HFFc6 (cell line): ENCODE results near the gene CPVL. TPM values are rescaled to one million over a fixed set of nuclear protein-coding genes. Genes with fewer than 3 reads are reported as not detected.

ENCODE experiments used
- DNase-seq: peaks from one replicate; pipeline ENCODE4 v3.0.0-alpha.2; 2018
- H3K27ac Mint-ChIP-seq: 2 replicates; pipeline ENCODE4 v1.8.0; 2020; ENCODE audit warnings: mild to moderate bottlenecking, mixed read lengths
- H3K27me3 Mint-ChIP-seq: 2 replicates; pipeline ENCODE4 v1.8.0; 2021; ENCODE audit warnings: mild to moderate bottlenecking, moderate library complexity, mixed read lengths; ENCODE audit not compliant: insufficient read depth
- H3K36me3 Mint-ChIP-seq: 2 replicates; pipeline ENCODE4 v1.8.0; 2021; ENCODE audit warnings: low read depth, mixed read lengths
- H3K4me1 Mint-ChIP-seq: 2 replicates; pipeline ENCODE4 v1.8.0; 2020; ENCODE audit warnings: low read depth, mixed read lengths
- H3K4me3 Mint-ChIP-seq: 2 replicates; pipeline ENCODE4 v1.8.0; 2020; ENCODE audit warnings: mild to moderate bottlenecking, moderate library complexity, mixed read lengths
- H3K9me3 Mint-ChIP-seq: 2 replicates; pipeline ENCODE4 v1.8.0; 2020; ENCODE audit warnings: mild to moderate bottlenecking, mixed read lengths
- total RNA-seq, 6 experiments: library from RNA; stranded (reverse); fragmentation: NEBNext Ultra II Directional; extraction: Animal tissue kit (Norgen Biotek cat#: 25700); gene quantifications; 2 replicates in 1 of 6; 3 replicates in 5 of 6; pipeline ENCODE4 v1.2.3, GENCODE V29; 2021
- TF ChIP-seq, protein P1 (sequence below): fragments of 200-600 bp; sonication (generic); IDR thresholded peaks from 2 replicates; pipeline ENCODE4 v1.5.0; 2021; ENCODE audit warnings: antibody characterized with exemption, mild to moderate bottlenecking

CPVL gene
- total RNA-seq, 6 experiments from 2014 or later = not detected

- Mint-ChIP-seq H3K4me3 (no peak overlapping the region), H3K4me1 (no peaks in the 10 kb centered on the region), H3K9me3 (no peaks in the 10 kb centered on the region), H3K36me3 (no peaks in the 10 kb centered on the region), H3K27ac (no peak overlapping the region), H3K27me3 (no peaks in the 10 kb centered on the region)
- TF ChIP-seq, protein P1, sequence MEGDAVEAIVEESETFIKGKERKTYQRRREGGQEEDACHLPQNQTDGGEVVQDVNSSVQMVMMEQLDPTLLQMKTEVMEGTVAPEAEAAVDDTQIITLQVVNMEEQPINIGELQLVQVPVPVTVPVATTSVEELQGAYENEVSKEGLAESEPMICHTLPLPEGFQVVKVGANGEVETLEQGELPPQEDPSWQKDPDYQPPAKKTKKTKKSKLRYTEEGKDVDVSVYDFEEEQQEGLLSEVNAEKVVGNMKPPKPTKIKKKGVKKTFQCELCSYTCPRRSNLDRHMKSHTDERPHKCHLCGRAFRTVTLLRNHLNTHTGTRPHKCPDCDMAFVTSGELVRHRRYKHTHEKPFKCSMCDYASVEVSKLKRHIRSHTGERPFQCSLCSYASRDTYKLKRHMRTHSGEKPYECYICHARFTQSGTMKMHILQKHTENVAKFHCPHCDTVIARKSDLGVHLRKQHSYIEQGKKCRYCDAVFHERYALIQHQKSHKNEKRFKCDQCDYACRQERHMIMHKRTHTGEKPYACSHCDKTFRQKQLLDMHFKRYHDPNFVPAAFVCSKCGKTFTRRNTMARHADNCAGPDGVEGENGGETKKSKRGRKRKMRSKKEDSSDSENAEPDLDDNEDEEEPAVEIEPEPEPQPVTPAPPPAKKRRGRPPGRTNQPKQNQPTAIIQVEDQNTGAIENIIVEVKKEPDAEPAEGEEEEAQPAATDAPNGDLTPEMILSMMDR = no peak
- DNase-seq = no peak
Observed at GRCh38 chr7:29053105-29053872, 93.0 kb downstream of the CPVL start.

DNA sequence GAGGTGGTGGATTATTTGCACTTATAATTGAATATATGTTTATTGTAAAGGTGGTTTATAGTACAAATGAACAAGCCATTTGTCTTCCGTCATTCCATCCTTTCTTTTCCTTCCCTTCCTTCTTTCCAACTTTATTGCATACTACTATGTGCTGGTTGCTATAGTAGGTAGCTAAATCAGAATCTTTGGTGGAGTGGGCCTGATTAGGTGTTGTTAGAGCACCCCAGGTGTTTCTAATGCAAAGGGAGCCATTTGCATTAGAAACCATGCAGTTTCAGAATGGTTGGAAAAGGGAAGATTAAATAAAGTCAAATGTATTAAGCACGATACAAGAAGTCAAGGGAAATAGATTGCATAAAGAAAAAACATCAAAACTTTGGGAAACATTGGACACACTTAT lies 99.4 kb downstream of the CPVL start:
- no peaks in the 10 kb centered on the region for H3K9me3 Mint-ChIP-seq

GRCh38 chr7:29045258-29046086 lies 100.9 kb downstream of the CPVL start:
- Mint-ChIP-seq H3K27me3 (peaks cover 3% of the 10 kb centered on the region; the same call in 1 of the 2 replicates), H3K27ac (no peak overlapping the region), H3K4me1 (no peaks in the 10 kb centered on the region)

More for the DNA sequence above, 99.4 kb downstream of the CPVL start:
- DNase-seq = no peak
- no peaks in the 10 kb centered on the region for H3K4me1 Mint-ChIP-seq
- H3K27me3 Mint-ChIP-seq = peaks cover 3% of the 10 kb centered on the region; the same call in 1 of the 2 replicates
- no peak overlapping the region for H3K27ac Mint-ChIP-seq
- no peak overlapping the region for H3K4me3 Mint-ChIP-seq
- H3K36me3 Mint-ChIP-seq = no peaks in the 10 kb centered on the region
- TF ChIP-seq, protein P1 = no peak

DNA sequence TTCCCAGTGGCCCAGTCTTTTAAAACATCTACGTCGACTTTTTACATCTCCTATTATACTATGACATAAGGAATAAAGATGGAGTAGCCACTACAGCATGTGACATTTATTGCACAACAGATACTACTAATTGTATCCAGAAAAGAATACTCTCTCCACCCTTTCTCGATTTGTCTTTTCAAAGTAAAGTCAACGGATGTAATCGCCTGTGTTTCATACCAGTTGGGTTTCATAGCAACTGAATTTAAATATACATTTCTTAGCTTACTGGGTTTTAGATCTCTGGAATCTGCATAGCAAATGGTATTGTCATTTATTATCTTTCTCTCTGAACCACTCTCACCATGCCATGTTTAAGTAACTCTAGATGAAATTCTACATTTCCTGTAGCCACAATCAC lies 101.8 kb downstream of the CPVL start:
- no peaks in the 10 kb centered on the region for H3K9me3 Mint-ChIP-seq
- H3K27ac Mint-ChIP-seq = no peak overlapping the region
- no peak for DNase-seq
- no peak overlapping the region for H3K4me3 Mint-ChIP-seq
- H3K4me1 Mint-ChIP-seq = no peaks in the 10 kb centered on the region
- H3K36me3 Mint-ChIP-seq = no peaks in the 10 kb centered on the region
- H3K27me3 Mint-ChIP-seq = peaks cover 3% of the 10 kb centered on the region; the same call in 1 of the 2 replicates
- TF ChIP-seq, protein P1 = no peak

More at GRCh38 chr7:29045258-29046086, 100.9 kb downstream of the CPVL start:
- TF ChIP-seq, protein P1 = no peak
- H3K4me3 Mint-ChIP-seq = no peak overlapping the region
- no peaks in the 10 kb centered on the region for H3K9me3 Mint-ChIP-seq
- H3K36me3 Mint-ChIP-seq = no peaks in the 10 kb centered on the region
- no peak for DNase-seq

DNA sequence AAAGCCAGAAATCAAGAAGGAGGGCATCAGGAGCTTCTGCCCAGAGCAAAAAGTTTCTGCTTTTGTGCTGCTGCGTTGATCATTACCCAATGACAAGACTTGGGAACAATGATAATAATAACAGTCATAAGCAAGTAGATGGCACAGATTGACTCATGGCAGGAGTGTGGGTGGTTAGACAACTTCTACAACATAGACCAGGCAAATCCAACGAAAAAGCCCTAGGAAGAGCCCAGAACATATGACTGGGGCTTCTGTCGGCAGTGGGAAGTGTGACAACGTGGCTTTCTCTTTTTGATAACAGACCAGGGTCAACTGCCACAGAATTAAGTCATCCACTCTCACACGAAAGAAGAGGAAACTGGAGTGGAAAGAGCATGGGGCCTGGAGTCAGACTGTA lies 102.8 kb downstream of the CPVL start:
- no peak for DNase-seq
- TF ChIP-seq, protein P1 = no peak
- no peaks in the 10 kb centered on the region for H3K4me1 Mint-ChIP-seq
- H3K9me3 Mint-ChIP-seq = no peaks in the 10 kb centered on the region
- H3K27me3 Mint-ChIP-seq = peaks cover 3% of the 10 kb centered on the region; the same call in 1 of the 2 replicates
- no peaks in the 10 kb centered on the region for H3K36me3 Mint-ChIP-seq
- no peak overlapping the region for H3K4me3 Mint-ChIP-seq
- H3K27ac Mint-ChIP-seq = no peak overlapping the region
